ENCODE results near the gene MRPS6.

The MRPS6 gene

DNA sequence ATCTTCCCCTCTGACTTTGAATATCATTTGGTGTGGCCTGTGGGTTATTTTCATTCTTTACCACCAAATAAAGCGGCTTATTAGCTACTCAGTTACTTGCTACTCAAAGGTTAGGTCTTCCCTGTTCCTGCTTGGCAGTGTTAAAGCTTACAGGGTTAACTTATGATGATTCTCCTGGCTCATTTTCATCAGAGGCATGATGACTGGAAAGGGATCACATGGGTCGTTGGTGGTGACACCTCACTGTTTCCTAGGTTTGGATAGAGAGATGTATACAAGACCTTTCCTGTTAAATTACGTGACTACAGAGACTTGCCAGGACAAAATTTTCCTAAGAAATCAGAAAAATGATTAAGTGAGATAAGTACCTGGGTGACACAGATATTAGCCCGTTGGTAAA, 27.4 kb downstream of the MRPS6 start:
- DNase-seq (ENCODE audit: low spot score), result no peak

DNA sequence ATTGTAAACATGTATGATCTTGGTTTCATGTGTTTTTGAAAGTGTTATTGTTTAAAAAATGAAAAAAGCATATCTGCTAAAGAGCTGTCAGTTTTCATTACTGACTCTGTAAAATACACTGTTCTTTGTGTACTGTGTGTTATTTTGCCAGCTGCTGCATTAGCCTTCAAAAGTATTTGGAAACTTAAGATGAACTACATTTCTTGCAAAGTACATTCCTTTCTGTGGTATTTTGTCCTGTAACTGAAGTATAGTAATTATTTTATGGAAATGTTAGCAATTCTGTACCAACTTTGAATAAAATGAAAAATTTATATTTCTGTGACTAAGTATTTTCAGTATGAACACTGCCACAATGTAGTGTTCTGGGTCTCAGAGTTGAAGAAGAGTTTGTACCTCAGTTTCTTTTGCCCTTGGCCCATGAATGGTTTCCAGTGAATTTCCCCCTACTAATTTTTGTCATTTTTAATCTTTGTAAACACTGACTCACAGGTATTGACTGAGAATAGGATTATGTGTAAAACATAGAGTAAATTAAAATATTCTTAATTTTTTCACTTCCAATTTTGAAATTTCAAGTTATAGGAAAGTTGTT, 32.7 kb downstream of the MRPS6 start:
- no peak for DNase-seq (ENCODE audit: low spot score)

DNA sequence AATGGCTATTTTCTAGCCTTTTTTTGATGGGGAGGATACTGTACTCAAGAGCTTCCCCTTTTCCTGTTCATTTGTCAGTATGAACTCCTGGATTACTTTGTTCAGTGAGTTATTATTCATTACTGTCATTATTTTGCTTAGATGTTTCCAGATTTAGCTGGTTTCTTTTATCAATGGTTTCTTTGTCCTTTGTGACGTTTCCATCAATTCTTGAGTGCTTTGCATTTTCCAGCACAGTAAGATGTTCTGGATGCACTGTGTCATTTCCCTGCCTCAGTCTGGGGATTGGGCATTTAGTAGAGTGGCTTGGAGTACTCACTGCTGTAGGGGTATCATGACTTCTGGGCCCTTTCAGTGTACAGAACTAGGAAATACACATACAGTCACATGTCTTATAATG, 34.2 kb downstream of the MRPS6 start:
- DNase-seq (ENCODE audit: low spot score), result no peak

DNA sequence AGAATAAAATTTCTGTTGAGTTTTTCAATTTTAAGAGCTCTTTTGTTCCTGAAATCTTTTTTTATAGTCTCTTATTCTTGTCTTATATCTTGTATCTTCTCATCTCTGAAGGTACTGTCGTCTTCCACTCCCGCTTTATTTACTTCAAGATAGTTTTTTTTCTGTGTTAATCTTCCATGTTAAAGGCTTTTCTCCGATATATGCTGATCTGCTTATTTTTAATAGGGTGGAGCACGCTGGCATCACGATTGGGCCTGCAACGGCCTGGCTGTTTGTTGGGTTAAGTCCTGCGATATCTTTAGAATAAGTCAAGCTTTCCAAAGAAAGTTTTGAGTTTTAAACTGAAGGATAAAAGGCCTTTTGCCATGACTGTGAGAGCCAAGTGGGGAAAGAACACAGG, 35.7 kb downstream of the MRPS6 start:
- DNase-seq (ENCODE audit: low spot score), result no peak

DNA sequence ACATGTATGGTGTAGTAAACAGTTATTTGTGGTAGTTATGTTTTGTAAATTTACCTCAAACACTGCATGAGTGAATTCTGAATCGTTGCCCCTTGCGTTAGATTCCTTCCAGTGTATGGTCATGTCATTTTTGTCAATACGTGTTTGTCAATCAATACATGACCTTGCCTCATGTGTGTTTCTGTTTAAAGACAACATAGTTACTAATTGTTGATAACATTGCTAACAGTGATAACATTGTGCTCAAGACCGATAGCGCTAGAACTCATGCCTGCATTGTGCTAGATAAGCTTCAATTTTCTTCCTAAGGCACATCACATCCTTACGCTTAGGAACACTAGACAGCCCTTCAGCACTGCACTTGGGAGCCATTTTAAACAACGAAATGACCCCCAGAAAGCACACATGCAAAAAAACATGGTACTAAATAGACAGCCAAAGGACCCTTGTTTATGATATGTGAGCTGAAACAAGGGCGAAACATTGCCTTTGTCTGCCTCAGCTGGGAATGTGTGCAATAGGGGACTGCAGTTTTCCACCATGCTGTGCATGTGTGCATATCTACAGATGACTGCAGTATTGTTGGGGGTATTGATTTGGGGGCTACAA, 37.3 kb downstream of the MRPS6 start:
- DNase-seq (ENCODE audit: low spot score), result no peak

DNA sequence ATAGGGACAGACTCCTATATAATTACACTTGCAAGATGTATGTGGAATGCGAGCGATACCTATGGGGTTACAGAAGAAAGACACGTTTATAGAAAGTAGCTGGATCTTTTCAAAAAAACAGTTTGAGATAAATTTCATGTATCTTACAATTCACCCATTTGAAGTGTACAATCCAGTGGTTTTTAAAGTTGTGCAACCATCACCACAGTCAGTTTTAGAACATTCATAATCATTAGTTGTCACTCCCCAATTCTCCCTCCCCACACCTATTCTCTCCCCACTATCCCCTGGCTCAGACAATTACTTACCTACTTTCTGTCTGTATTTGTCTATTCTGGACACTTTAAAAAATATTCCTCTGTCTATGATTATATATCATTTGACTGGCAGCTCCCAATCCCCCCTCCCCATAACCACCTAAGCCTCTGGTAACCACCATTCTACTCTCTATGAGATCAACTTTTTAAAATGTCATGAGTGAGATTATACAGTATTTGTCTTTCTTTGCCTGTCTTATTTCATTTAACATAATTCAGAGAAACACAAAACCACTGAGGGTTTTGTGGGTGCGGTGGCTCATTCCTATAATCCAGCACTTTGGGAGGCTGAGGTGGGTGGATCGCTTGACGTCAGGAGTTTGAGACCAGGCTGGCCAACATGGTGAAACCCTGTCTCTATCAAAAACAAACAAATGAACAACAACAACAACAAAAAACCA, 39.1 kb downstream of the MRPS6 start:
- no peak for DNase-seq (ENCODE audit: low spot score)

DNA sequence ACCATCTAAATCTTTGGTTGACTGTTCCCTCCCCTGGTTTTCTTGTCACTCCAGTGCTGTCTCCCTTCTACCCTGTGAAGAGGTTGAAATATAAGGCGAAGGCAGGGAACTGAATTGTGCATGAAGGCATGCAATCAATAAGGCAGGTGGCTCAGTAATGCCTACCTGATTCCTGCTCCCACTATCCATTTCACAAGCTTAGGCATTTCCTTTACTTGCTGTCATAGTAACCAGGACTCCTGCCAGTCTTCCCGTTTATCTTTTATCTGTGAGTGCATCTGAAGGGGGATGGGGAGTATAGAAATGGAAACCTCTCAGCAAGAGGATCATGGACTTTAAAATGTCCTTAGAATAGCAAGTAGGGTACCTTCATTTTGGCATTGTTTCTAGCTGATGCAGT, 40.5 kb downstream of the MRPS6 start:
- peak; percentile 25 for DNase-seq (ENCODE audit: low spot score)

DNA sequence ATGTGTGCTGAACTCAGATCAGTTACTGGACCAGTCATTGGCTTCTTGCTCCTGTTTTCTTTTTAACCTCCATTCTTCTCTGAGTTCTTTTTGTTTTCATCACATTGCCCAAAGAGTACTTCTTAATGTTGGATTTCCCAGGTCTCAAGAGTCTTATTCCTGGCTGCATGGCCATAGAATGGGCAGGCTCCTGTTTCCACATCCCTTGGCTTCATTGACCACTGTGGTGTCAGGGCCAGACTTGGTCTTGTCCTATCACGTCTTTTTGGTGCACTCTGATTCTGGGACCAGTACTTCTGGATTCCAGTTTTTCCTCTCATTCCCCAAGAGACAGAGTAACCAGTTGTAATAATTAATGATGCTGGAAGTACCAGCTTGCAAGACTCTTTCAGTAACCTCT, 41.8 kb downstream of the MRPS6 start:
- no peak for DNase-seq (ENCODE audit: low spot score)

DNA sequence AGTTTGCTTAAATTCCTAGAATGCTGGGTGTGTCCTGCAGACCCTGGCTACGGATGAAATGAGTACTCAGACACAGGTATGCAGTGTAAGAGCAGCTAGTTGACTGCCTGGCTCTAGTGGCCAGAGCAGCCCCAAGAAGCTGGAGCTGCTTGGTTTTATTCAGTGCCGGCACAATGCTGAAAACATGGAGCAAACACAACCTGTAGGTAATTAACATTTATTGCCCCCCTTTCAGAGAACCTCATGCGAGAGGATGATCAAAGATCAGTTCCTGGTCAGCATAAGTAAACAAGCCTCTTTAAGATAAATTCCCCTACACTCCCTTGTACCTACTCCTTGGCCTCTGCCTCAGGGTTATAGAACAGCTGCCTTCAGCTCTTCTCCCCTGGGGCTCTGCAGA, 43.2 kb downstream of the MRPS6 start:
- no peak for DNase-seq (ENCODE audit: low spot score)

DNA sequence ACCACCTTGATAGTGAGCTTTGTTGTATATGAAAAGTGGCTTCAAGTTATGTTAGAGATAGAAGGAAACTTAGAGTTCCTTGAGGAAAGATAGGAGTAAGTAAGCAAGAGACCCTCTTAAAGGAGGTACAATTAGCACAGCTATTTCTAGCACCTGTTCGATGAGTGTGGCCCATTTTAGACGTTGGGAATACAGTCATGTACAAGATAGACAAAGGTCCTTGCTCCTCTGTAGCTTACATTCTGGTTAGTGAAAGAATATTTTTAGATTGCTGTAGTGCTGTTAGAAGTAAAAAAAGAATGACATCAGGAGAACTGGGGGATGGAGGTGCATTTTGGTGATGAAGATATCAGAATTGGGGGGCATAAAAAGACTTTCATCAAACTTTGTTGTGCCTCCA, 47.5 kb downstream of the MRPS6 start:
- no peak for DNase-seq (ENCODE audit: low spot score)

DNA sequence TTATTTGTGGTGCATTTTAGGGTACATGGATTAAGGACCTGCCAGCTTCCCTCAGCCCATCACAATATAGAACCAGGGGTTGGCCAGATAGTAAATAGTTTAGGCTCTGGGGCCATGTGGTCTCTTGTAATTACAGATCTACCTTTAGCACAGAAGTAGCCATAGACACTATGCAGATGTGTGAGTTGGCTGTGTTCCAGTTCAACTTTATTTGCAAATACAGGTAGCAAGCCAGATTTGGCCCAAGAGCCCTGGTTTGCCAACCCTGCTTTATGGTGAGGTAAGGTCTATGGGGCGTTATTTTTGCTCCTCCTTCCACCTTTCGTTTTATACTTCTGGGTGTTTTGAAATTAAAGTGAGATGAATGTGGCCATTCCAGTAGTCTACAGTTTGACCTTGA, 48.7 kb downstream of the MRPS6 start:
- DNase-seq (ENCODE audit: low spot score), result no peak

DNA sequence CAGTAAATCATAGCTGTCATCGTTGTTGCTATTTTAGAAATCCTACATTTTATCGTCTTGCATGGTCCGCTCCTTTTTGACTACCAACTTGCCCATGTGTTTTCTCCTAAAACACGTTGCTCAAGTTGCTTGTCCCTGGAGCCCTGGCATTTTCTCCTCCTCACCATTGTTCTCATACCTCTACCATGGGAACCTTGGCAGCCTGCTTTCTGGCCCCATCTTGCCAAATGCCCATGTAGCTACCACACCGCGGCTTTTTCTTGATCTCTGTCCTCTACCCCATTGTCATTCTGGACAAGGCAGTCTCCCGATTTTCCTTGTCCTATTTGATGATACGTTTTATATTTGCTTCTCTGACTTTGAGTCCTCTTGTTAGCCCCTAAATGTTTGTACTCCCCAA, 50.2 kb downstream of the MRPS6 start:
- no peak for DNase-seq (ENCODE audit: low spot score)

DNA sequence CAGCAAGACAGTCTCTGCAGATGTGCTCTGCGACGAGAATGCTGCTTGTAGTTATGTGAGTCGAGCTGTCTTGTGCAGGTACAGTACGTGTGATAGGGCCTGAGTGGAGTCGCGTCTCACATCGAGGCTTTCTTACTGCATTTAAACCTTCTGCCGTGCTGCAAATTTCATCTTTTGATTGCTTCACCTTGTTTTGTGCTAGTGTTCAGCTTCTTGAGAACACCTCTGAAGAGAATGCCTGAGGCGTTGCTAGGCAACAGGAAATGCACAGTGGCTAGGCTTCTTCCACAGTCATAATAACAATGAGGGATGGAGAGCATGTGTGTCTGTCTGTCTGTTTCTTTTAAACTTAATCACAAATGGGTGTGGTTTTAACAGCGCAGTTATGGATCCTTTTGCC, 52.9 kb downstream of the MRPS6 start:
- DNase-seq (ENCODE audit: low spot score), result no peak

DNA sequence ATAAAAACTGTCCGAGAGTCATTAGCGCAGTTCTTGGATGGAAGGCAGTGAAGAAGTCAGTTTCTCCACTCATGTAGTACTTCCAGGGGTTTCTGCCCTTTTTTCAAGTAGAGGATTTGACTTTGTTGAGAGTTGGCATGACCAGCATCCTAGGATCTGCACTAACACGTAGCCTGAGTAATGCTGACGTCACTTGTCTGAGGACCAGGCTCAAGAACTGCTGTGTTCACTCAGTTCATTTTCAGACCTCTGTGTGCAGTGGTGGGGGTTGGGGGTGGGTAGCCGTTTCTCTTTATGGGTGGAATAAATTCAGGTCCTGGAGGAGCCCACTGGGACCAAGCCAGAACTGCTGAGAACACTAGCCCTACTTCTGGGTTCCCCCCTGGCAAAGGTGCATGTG, 53.3 kb downstream of the MRPS6 start:
- no peak for DNase-seq (ENCODE audit: low spot score)

DNA sequence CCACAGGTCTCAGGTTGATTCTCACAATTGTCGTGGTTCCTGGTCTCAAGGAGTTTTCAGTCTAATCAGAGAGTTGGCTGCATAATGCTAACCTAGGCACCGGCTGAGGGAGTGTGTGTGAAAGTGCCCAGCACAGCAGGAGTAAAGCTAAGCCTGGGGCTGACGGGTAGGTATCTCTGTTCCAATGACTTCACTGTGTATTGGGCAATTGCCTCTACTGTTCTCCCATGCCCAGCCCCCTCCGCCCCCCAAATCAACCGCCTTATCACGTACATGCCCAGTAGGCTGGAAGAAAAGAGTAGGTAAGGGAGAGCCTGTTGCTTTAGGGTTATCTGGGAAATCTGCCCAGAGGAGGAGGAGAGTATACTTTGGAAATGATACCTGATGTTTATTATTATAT, 54.7 kb downstream of the MRPS6 start:
- no peak for DNase-seq (ENCODE audit: low spot score)

DNA sequence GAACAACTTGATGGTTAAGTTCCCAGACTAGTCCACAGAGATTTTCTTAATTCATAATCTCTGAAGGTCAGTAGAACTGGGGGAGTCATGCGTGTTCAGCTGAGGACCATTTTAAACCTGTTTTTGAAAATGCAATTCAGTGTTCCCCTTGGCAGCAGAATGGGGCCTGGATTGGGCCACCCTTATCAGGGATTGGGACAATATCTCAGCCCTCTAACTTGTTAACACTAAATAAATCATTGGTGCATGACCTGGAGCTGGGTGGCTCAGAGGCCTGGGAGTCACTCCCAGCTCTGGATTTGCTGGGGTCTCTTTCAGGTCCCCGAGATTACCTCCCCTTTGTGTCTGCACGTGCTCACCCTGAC, 55.3 kb downstream of the MRPS6 start:
- DNase-seq (ENCODE audit: low spot score), result no peak

DNA sequence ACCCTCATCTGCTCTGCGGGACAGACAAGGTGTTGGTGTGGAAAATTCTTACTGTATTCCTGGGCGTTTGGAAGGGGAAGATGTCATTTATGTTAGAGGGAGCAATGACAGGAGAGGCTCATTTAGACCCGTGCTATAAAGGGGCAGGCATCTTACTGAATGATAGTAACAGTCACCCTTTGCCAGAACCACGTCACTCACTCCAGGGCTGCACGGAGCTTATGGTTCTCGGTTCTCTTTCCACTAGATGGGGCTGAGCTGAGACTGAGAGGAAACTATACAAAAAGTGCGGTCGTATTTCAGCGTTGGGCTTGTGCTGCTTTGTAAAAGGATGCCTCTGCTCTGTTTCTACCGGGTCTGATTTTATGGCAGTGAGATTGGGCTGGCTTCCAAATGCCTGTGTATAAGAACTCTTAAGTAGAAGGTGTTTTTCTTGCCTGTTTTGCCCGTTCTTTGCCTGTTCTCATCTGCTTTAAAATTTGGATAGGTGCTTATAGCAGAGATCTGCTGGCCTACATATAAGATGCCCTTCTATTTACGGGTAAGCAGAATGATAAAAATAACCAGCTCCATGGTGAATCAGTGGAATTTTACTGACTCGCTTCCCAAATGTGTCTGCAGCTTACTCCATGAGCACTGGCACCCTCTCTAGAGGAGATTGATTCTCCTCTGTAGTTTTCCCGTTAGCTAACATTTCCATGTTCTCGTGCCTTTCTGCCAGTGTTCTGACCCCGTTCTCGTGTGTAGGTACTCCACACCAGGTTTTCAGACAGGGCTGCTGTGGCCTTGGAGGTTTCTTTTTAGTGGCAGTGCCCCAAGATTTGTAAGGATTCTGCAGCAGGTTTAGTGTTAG, 55.9 kb downstream of the MRPS6 start:
- no peak for DNase-seq (ENCODE audit: low spot score)

DNA sequence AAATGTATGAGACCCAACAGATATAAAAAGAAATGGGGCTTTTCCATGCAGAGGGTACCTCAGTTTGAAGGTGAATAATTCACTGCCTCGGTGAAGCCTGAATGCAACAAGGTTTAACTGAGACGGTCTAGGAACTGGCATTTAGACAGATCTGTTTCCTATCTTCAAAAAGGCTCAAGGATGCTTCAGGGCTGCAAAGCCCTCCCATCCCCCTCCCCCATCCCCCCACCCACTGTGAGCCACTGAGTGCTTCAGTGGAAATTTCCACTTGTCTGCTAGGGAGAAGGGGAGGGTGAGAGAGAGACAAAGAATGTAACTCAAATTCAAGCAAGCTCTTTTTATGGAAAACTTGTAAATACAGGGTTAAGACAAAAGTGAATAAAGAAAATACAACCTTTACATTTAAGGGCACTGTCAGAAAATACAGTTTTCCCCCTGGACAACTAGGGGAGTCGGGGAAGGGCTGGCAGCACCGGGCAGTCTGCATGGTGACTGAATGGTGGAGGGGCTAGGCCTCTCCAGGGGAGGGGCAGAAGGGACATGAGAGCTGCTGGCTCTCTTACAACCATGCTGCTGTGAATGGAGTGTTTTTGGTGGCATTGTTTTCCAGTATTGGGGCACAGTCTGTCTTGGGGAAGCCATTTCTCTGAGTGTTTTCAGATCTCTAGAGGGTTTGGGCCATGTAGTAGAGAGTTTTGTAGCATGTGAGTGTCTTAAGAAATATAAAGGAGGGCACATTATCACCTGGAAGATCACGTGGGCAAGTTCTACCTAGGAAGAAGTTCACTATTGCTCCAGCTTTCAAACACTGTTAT, 56.7 kb downstream of the MRPS6 start:
- no peak for DNase-seq (ENCODE audit: low spot score)

DNA sequence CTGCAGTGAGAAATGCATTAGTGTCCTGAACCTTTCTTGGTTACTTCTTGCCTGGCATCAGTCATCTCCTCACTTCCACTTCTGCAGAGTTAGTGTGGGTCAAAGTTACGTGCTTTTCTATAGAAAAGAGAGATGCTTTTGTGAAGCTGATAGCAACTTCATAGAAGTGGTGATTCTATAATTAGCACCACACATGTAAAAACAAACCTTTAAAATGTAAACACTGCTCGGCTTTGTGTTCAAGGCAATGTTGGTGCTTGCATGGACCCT, 57.3 kb downstream of the MRPS6 start:
- DNase-seq (ENCODE audit: low spot score), result no peak

DNA sequence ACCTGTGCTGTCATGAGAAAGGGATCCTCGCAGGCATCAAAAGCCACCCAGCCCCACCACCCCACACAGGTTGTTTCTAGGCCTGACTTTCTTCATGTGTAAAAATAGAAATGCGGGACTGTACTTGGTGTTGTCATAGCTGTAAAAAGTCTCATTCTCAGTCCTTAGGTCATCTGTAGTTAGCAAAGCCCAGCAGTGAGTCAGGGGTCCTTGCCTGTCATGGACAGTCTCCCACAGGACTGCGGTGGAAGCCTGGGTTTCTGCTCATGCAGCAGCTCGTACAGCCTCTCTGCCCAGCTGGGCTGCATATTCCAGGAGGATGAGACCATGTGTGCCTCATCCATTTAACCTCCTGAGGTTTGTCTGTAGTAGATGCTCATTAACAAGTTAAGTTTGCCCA, 58.2 kb downstream of the MRPS6 start:
- no peak for DNase-seq (ENCODE audit: low spot score)

DNA sequence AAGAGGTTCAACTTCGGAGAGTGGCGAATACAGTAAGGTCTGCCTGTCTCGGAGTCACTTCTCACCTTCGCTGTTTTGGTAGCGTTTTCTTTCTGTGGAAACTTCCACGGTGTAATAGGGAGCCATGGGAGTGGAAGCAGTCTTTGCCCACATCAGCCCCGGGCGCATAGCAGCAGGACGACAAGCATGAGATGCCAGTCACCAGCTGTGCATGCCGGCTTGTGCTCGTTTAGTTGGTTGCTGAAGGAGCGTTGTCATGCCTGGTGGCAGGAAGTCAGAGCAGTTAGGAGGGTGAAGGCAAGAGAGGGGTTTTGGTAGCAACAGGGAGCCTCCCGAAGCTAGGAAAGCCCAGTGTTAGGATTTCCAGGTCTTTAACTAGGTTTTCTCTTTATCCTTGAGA, 58.8 kb downstream of the MRPS6 start:
- DNase-seq (ENCODE audit: low spot score), result no peak

DNA sequence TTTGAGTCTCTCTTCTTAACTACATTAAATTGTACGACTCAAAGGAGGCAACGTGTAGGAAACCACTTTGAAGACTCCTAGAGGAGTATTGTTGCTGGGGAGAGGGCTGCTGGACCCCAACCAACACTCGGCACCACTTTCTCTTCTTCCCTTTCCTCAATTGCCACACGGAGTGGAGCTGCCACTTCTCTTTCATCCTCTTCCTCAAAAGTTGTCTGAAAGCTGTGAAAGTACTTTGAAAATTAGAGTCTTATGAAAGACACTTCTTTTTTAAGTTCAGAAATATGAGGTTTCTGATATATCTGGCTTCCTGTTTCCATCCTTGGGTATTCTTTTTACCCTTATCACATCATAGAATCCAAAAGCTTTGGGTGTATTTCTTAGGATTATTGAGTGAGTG, 59.5 kb downstream of the MRPS6 start:
- no peak for DNase-seq (ENCODE audit: low spot score)
